Keratinocyte (primary cell): ENCODE measurements around the gene MDH1B.

Experiments used
- EZH2 ChIP-seq: IDR thresholded peaks from one replicate; pipeline ENCODE4 v1.6.1; 2012; ENCODE audit warnings: inconsistent platforms, mild to moderate bottlenecking, low read length, moderate library complexity
- TF ChIP-seq, protein P1 (sequence below), 3 experiments: IDR thresholded peaks in 1 of 3; conservative IDR thresholded peaks in 1 of 3; optimal IDR thresholded peaks in 1 of 3; 2 replicates in 2 of 3; 3 replicates in 1 of 3; pipeline versions ENCODE3 to v1.5.1; 2011; ENCODE audit warnings: low read length in 3 of 3, mild to moderate bottlenecking in 3 of 3, moderate library complexity in 2 of 3, control low read depth in 1 of 3, inconsistent platforms in 1 of 3; ENCODE audit not compliant: insufficient read depth in 2 of 3; ENCODE audit errors: extremely low read depth in 1 of 3

DNA sequence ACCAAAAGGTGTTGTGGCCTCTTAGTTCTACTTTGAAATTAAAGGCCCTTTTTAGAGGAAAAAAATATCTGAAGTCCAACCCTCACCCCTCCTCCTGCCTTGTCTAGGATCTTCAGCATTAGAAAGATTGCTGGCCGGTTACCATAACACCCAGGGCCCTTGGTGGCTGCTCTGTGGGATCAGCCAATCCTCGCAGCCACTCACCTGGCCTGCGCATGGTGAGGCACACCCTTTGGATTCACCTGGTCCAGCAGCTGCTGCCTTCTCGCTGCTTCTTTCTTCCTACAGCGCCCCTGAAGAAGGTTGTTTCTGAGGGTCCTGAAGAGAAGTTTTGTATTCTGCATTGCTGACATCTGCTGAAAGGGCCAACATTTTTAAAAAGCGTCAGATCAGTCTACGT is 72.2 kb downstream of the MDH1B start:
- TF ChIP-seq EZH2 = no peak
- TF ChIP-seq, protein P1, sequence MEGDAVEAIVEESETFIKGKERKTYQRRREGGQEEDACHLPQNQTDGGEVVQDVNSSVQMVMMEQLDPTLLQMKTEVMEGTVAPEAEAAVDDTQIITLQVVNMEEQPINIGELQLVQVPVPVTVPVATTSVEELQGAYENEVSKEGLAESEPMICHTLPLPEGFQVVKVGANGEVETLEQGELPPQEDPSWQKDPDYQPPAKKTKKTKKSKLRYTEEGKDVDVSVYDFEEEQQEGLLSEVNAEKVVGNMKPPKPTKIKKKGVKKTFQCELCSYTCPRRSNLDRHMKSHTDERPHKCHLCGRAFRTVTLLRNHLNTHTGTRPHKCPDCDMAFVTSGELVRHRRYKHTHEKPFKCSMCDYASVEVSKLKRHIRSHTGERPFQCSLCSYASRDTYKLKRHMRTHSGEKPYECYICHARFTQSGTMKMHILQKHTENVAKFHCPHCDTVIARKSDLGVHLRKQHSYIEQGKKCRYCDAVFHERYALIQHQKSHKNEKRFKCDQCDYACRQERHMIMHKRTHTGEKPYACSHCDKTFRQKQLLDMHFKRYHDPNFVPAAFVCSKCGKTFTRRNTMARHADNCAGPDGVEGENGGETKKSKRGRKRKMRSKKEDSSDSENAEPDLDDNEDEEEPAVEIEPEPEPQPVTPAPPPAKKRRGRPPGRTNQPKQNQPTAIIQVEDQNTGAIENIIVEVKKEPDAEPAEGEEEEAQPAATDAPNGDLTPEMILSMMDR (optimal IDR thresholded peaks at IDR 0.05 in 1 of 3, IDR thresholded peaks at IDR 0.05 in 1 of 3, conservative IDR thresholded peaks at IDR 0.05 in 1 of 3; ENCODE audit: extremely low read depth in 1 of 3, insufficient read depth in 2 of 3, low read length in 3 of 3) = no peak
